Liver (tissue), 3 donors: ENCODE measurements around the gene CPS1.

Source experiments
- ATF3 ChIP-seq: IDR thresholded peaks from 2 replicates; pipeline ENCODE4 v1.6.1; 2016; ENCODE audit warnings: antibody characterized with exemption
- CTCF ChIP-seq: fragments of 150-350 bp; IDR thresholded peaks from 2 replicates; pipeline ENCODE4 v1.5.1; 2017; ENCODE audit warnings: improper control_type of control experiment, low read depth, low read length; ENCODE audit not compliant: missing input control
- EGR1 ChIP-seq, 2 donors: IDR thresholded peaks; 2 replicates each; pipeline ENCODE4 v1.6.1; 2016 to 2018; ENCODE audit warnings: antibody characterized with exemption in 2 of 2, low read depth in 2 of 2
- JUND ChIP-seq, 2 donors: IDR thresholded peaks; 2 replicates each; pipeline ENCODE4 v1.6.1; 2016; ENCODE audit warnings: antibody characterized with exemption in 2 of 2
- REST ChIP-seq: IDR thresholded peaks from 2 replicates; pipeline ENCODE4 v1.6.1; 2016; ENCODE audit warnings: antibody characterized with exemption, mild to moderate bottlenecking
- YY1 ChIP-seq: IDR thresholded peaks from 2 replicates; pipeline ENCODE4 v1.6.1; 2016; ENCODE audit warnings: antibody characterized with exemption, mild to moderate bottlenecking
- donor health status: healthy.
- donor health status: healthy.

- TF ChIP-seq EGR1 (IDR thresholded peaks at IDR 0.05; ENCODE audit: low read depth in 2 of 2) (no peak), YY1 (no peak), CTCF (no peak), REST (no peak), JUND (IDR thresholded peaks at IDR 0.05) (no peak), ATF3 (no peak)
These were observed 6.2 kb downstream of the CPS1 start for GRCh38 chr2:210562502-210563080.
